NT2/D1 (cell line): ENCODE data around the gene OSBPL10.

Experiments
- DNase-seq: peaks from one replicate; pipeline ENCODE4 v3.0.0-alpha.2; 2011; ENCODE audit warnings: low read depth, low spot score
- H3K27me3 ChIP-seq: 2 replicates; pipeline ENCODE4 v1.6.0; 2011; ENCODE audit warnings: mild to moderate bottlenecking; ENCODE audit not compliant: insufficient read length, insufficient read depth
- H3K36me3 ChIP-seq: 2 replicates; pipeline ENCODE4 v1.6.1; 2011; ENCODE audit warnings: mild to moderate bottlenecking, low read length, mixed read lengths; ENCODE audit not compliant: insufficient read depth, insufficient read length
- H3K4me1 ChIP-seq: 2 replicates; pipeline ENCODE4 v1.5.1; 2011; ENCODE audit not compliant: insufficient read depth, insufficient read length
- H3K4me3 ChIP-seq: 2 replicates; pipeline ENCODE4 v1.5.1; 2011; ENCODE audit warnings: low read depth; ENCODE audit not compliant: insufficient read length
- H3K9ac ChIP-seq: 2 replicates; pipeline ENCODE4 v1.6.0; 2011; ENCODE audit warnings: low read depth; ENCODE audit not compliant: insufficient read length
- H3K9me3 ChIP-seq: 2 replicates; pipeline ENCODE4 v1.5.1; 2011; ENCODE audit warnings: mild to moderate bottlenecking, low read length; ENCODE audit not compliant: insufficient read depth
- SUZ12 ChIP-seq: IDR thresholded peaks from 2 replicates; pipeline ENCODE4 v1.6.1; 2011; ENCODE audit not compliant: insufficient read length, insufficient read depth; ENCODE audit errors: extremely low read depth
- YY1 ChIP-seq: IDR thresholded peaks from 2 replicates; pipeline ENCODE4 v1.6.1; 2011; ENCODE audit not compliant: insufficient read length, insufficient read depth
- ZNF274 ChIP-seq: IDR thresholded peaks from 2 replicates; pipeline ENCODE4 v1.6.1; 2011; ENCODE audit warnings: mild to moderate bottlenecking, low read depth, low read length

OSBPL10 gene

GRCh38 chr3:31635545-31635944 lies 345.5 kb downstream of the OSBPL10 start:
- no peak for DNase-seq
- Histone ChIP-seq H3K9me3 (no peaks in the 10 kb centered on the region), H3K36me3 (peaks cover 20% of the 10 kb centered on the region), H3K4me1 (no peaks in the 10 kb centered on the region), H3K4me3 (no peak overlapping the region), H3K9ac (no peak overlapping the region), H3K27me3 (no peaks in the 10 kb centered on the region)
- TF ChIP-seq YY1 (no peak), SUZ12 (no peak), ZNF274 (no peak)

GRCh38 chr3:31634476-31634875 lies 346.6 kb downstream of the OSBPL10 start:
- Histone ChIP-seq H3K36me3 (peaks cover 30% of the 10 kb centered on the region), H3K9me3 (no peaks in the 10 kb centered on the region), H3K4me1 (no peaks in the 10 kb centered on the region), H3K9ac (no peak overlapping the region), H3K27me3 (no peaks in the 10 kb centered on the region), H3K4me3 (no peak overlapping the region)
- TF ChIP-seq ZNF274, result no peak
- no peak for TF ChIP-seq SUZ12
- TF ChIP-seq YY1, result no peak
- no peak for DNase-seq

GRCh38 chr3:31629054-31629453 lies 352.0 kb downstream of the OSBPL10 start:
- no peak for TF ChIP-seq ZNF274
- TF ChIP-seq SUZ12, result no peak
- no peak for TF ChIP-seq YY1
- H3K4me3 ChIP-seq, result no peak overlapping the region
- peaks cover 62% of the 10 kb centered on the region for H3K36me3 ChIP-seq
- H3K9ac ChIP-seq, result no peak overlapping the region
- H3K9me3 ChIP-seq, result no peaks in the 10 kb centered on the region
- no peaks in the 10 kb centered on the region for H3K27me3 ChIP-seq
- DNase-seq, result no peak
- H3K4me1 ChIP-seq, result no peaks in the 10 kb centered on the region

- H3K9ac ChIP-seq, result no peak overlapping the region
- H3K9me3 ChIP-seq, result no peaks in the 10 kb centered on the region
- TF ChIP-seq SUZ12 (no peak), ZNF274 (no peak), YY1 (no peak)
- no peak overlapping the region for H3K4me3 ChIP-seq
- peaks cover 63% of the 10 kb centered on the region for H3K36me3 ChIP-seq
- H3K4me1 ChIP-seq, result no peaks in the 10 kb centered on the region
- no peaks in the 10 kb centered on the region for H3K27me3 ChIP-seq
- DNase-seq, result no peak
Measured at GRCh38 chr3:31625358-31625757, 355.7 kb downstream of the OSBPL10 start.

- H3K9me3 ChIP-seq, result no peaks in the 10 kb centered on the region
- H3K36me3 ChIP-seq, result peaks cover 56% of the 10 kb centered on the region
- H3K4me3 ChIP-seq, result no peak overlapping the region
- H3K9ac ChIP-seq, result no peak overlapping the region
- no peak for DNase-seq
- no peaks in the 10 kb centered on the region for H3K27me3 ChIP-seq
- H3K4me1 ChIP-seq, result no peaks in the 10 kb centered on the region
- no peak for TF ChIP-seq SUZ12
- no peak for TF ChIP-seq YY1
- TF ChIP-seq ZNF274, result no peak
Measured at GRCh38 chr3:31624083-31624709, 356.9 kb downstream of the OSBPL10 start.

GRCh38 chr3:31622636-31623288 lies 358.3 kb downstream of the OSBPL10 start:
- H3K9ac ChIP-seq, result no peak overlapping the region
- H3K36me3 ChIP-seq, result peaks cover 63% of the 10 kb centered on the region
- no peaks in the 10 kb centered on the region for H3K27me3 ChIP-seq
- H3K4me1 ChIP-seq, result no peaks in the 10 kb centered on the region
- no peak overlapping the region for H3K4me3 ChIP-seq
- H3K9me3 ChIP-seq, result no peaks in the 10 kb centered on the region
- no peak for DNase-seq
- TF ChIP-seq ZNF274 (no peak), YY1 (no peak), SUZ12 (no peak)

GRCh38 chr3:31621314-31621713 lies 359.7 kb downstream of the OSBPL10 start:
- Histone ChIP-seq H3K9me3 (no peaks in the 10 kb centered on the region), H3K27me3 (no peaks in the 10 kb centered on the region), H3K4me1 (no peaks in the 10 kb centered on the region), H3K4me3 (no peak overlapping the region), H3K9ac (no peak overlapping the region), H3K36me3 (peaks cover 51% of the 10 kb centered on the region)
- no peak for DNase-seq
- no peak for TF ChIP-seq ZNF274
- no peak for TF ChIP-seq YY1
- no peak for TF ChIP-seq SUZ12
